Activated naive CD8-positive, alpha-beta T cell treated with anti-CD3 and anti-CD28 coated beads, Interleukin-2, amount 50 U/mL, for 24 hours (primary cell): ENCODE results near the gene ZNF550.
A peak's percentile ranks its signal among the peaks of the same experiment; 100 is the strongest.
"Not testable (repeated sequence)": the region's sequence is repeated elsewhere in the genome, so short reads cannot be mapped to it uniquely, and the experiment has no call there.

Experiments used
- ATAC-seq: fragments of 150-1000 bp; cut with Tn5 transposase; one replicate; pipeline ENCODE4 v1.10.0; 2021
- DNase-seq: peaks from one replicate; pipeline ENCODE4 v3.0.0; 2021
- H3K27ac Mint-ChIP-seq: one replicate; pipeline ENCODE4 v1.8.0; 2021; ENCODE audit warnings: mild to moderate bottlenecking, mixed read lengths
- H3K27me3 Mint-ChIP-seq: one replicate; pipeline ENCODE4 v1.8.0; 2021; ENCODE audit warnings: mixed read lengths
- H3K36me3 Mint-ChIP-seq: one replicate; pipeline ENCODE4 v1.8.0; 2021; ENCODE audit warnings: low read depth, mixed read lengths
- H3K4me1 Mint-ChIP-seq: one replicate; pipeline ENCODE4 v1.8.0; 2021; ENCODE audit warnings: mixed read lengths
- H3K4me3 Mint-ChIP-seq: one replicate; pipeline ENCODE4 v1.8.0; 2021; ENCODE audit warnings: mild to moderate bottlenecking, moderate library complexity, mixed read lengths
- H3K9me3 Mint-ChIP-seq: one replicate; pipeline ENCODE4 v1.8.0; 2021; ENCODE audit warnings: mixed read lengths

ZNF550 gene

GRCh38 chr19:57499680-57500395, 59.8 kb downstream of the ZNF550 start, which contains the start of gene ZNF773:
TSS of gene ZNF773 (plus strand) at chr19:57499938. CDS start at chr19:57500081, 143 bp downstream.
- DNase-seq (peak; percentile 96), ATAC-seq (peak; percentile 100)
- peak within 1 kb of the TSS; percentile 87 for H3K4me3 Mint-ChIP-seq
- peaks cover 19% of the 10 kb centered on the region for H3K4me1 Mint-ChIP-seq
- H3K27me3 Mint-ChIP-seq: not testable (repeated sequence)
- H3K27ac Mint-ChIP-seq: peak within 1 kb of the TSS; percentile 88
- peaks cover 62% of the 10 kb centered on the region for H3K9me3 Mint-ChIP-seq
- H3K36me3 Mint-ChIP-seq: peaks cover 65% of the 10 kb centered on the region

GRCh38 chr19:57499332-57499679, 60.4 kb downstream of the ZNF550 start:
- Mint-ChIP-seq H3K4me3 (peak overlapping the region; percentile 87), H3K4me1 (peaks cover 19% of the 10 kb centered on the region), H3K27ac (peak overlapping the region; percentile 88), H3K9me3 (peaks cover 66% of the 10 kb centered on the region), H3K36me3 (peaks cover 65% of the 10 kb centered on the region)
- not testable (repeated sequence) for ATAC-seq, DNase-seq, H3K27me3 Mint-ChIP-seq

- peak overlapping the region; percentile 73 for H3K4me3 Mint-ChIP-seq
- not testable (repeated sequence) for DNase-seq, ATAC-seq, H3K27me3 Mint-ChIP-seq, H3K27ac Mint-ChIP-seq
- peaks cover 48% of the 10 kb centered on the region for H3K36me3 Mint-ChIP-seq
- peaks cover 12% of the 10 kb centered on the region for H3K4me1 Mint-ChIP-seq
- H3K9me3 Mint-ChIP-seq: peaks cover 43% of the 10 kb centered on the region
These were observed 71.4 kb downstream of the ZNF550 start for GRCh38 chr19:57488299-57488644.

DNA sequence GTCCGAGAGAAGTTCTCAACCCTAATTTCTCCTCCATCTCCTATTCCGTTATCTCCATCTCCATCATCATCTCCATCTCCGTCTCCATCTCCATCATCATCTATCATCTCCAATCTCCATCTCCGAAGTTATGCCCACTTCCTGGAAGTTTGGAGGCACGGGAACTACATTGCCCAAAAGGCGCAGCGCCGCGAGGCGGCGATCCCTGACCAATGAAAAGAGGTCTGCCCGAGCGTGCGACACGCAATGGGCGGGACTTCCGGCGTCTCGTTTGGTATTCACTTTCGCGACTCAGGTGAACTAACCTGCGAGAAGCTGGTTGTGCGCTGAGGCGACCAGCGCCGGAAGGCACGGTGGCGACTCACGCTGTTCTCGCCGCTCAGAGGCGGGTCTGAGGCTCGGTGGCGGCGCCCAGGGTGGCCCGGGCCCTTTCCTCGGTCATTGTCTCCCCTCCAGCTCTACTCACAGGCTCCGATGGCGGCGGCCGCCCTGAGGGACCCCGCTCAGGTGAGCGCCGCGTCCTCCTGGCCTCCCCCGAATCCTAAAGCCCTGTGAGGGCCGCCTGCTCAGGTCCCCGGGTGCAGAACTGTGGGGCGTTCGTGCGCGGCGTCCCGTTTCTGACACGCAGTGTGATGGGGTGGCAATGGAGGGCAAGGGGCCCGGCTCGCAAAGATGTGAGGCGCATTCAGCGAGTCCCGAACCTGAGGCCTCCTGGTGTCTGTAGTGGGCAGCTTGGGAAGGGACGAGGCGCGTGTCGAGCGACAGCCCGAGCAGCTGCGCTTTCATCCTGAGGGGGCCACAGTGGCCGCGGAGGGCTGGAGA, 72.0 kb downstream of the ZNF550 start, which contains the start of gene ZNF419:
Gene ZNF419 (plus strand): TSS at position 274 of the 822 bp plus-strand sequence. CDS start 201 bp downstream, at position 475.
- H3K27me3 Mint-ChIP-seq: not testable (repeated sequence)
- peak; percentile 93 for DNase-seq
- Mint-ChIP-seq H3K27ac (peak within 1 kb of the TSS; percentile 54), H3K36me3 (peaks cover 42% of the 10 kb centered on the region), H3K4me3 (peak within 1 kb of the TSS; percentile 73), H3K4me1 (peaks cover 12% of the 10 kb centered on the region), H3K9me3 (peaks cover 37% of the 10 kb centered on the region)
- peak; percentile 96 for ATAC-seq
